Tibial nerve (tissue), 4 donors: Measurements from ENCODE around the gene CBARP. TPM values are rescaled to one million over a fixed set of nuclear protein-coding genes. Genes with fewer than 3 reads are reported as not detected.

Source experiments
- DNase-seq, 2 donors: peaks; one replicate each; pipeline ENCODE4 v3.0.0-alpha.2; 2019; ENCODE audit warnings: low spot score in 2 of 2
- H3K27ac ChIP-seq, 4 donors: fragments of 200-600 bp; sonication (generic) in 3 of 4; one replicate each; pipeline ENCODE4 v1.5.1; 2017 to 2019; ENCODE audit warnings: mild to moderate bottlenecking in 1 of 4
- H3K27me3 ChIP-seq, 2 donors: fragments of 200-600 bp; sonication (generic) in 1 of 2; one replicate each; pipeline versions ENCODE4 v1.5.1 to v1.6.0; 2017 to 2019
- H3K36me3 ChIP-seq, 3 donors: fragments of 200-600 bp; sonication (generic); one replicate each; pipeline ENCODE4 v1.5.1; 2018 to 2019
- H3K4me1 ChIP-seq, 4 donors: fragments of 200-600 bp; sonication (generic) in 3 of 4; one replicate each; pipeline ENCODE4 v1.5.1; 2017 to 2019
- H3K4me3 ChIP-seq, 4 donors: fragments of 200-600 bp; sonication (generic) in 3 of 4; one replicate each; pipeline ENCODE4 v1.5.1; 2017 to 2019; ENCODE audit warnings: mild to moderate bottlenecking in 1 of 4, moderate library complexity in 1 of 4
- H3K9me3 ChIP-seq, 4 donors: fragments of 200-600 bp; sonication (generic) in 3 of 4; one replicate each; pipeline ENCODE4 v1.5.1; 2017 to 2019
- EP300 ChIP-seq, 2 donors: sonication (generic); formaldehyde crosslinking; IDR thresholded peaks; one replicate each; pipeline ENCODE4 v1.6.1; 2017; ENCODE audit warnings: antibody characterized with exemption in 2 of 2, mild to moderate bottlenecking in 1 of 2
- POLR2A ChIP-seq, 2 donors: fragments of 450-650 bp; IDR thresholded peaks; one replicate each; pipeline ENCODE4 v1.6.1; 2017; ENCODE audit warnings: antibody characterized with exemption in 2 of 2, mild to moderate bottlenecking in 2 of 2, moderate library complexity in 2 of 2
- WGBS, 2 donors: methylation state at CpG; one replicate each; pipeline ENCODE4 v1.1.5; 2018; 5-methylcytosine and 5-hydroxymethylcytosine counted together
- total RNA-seq, 4 donors: library from RNA; depleted of rRNA; stranded (reverse); fragments of >200 nt; gene quantifications; one replicate each; pipeline ENCODE4 v1.1.0, GENCODE V29; 2016
- TF ChIP-seq, protein P1 (sequence below), 5 experiments: fragments of 200-600 bp in 3 of 5; fragments of 450-650 bp in 2 of 5; sonication (generic) in 3 of 5; IDR thresholded peaks; one replicate each; pipeline ENCODE4 v1.5.1; 2016 to 2019; ENCODE audit warnings: antibody characterized with exemption in 5 of 5, mild to moderate bottlenecking in 3 of 5, moderate library complexity in 2 of 5

The CBARP gene
- total RNA-seq, 4 donors from 2014 or later: 0.22 to 3.9 (median 1.4) TPM

DNA sequence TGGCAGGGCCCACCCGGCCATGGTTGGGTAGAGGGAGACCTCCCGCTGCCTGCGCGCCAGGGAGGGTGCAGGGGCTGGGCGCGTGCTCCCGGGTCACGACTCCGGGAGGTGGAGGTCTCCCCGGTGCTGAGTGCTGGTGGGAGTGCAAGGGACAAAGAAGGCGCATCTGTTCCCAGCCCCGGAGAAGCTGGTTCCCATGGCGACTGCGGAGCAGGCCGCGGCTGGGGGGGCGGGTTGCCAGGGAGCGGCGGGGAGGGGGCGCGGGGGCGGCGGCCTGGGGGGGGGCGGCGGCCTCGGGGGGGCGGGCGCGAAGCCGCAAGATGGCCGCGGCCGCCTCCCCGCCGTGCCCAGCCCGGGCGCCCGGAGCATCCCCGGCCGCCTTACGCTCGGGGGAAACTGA, 1.2 kb downstream of the CBARP start:
- 10 to 20% methylated on average over 2 to 27 of the region's 42 CpGs for WGBS, 2 donors

DNA sequence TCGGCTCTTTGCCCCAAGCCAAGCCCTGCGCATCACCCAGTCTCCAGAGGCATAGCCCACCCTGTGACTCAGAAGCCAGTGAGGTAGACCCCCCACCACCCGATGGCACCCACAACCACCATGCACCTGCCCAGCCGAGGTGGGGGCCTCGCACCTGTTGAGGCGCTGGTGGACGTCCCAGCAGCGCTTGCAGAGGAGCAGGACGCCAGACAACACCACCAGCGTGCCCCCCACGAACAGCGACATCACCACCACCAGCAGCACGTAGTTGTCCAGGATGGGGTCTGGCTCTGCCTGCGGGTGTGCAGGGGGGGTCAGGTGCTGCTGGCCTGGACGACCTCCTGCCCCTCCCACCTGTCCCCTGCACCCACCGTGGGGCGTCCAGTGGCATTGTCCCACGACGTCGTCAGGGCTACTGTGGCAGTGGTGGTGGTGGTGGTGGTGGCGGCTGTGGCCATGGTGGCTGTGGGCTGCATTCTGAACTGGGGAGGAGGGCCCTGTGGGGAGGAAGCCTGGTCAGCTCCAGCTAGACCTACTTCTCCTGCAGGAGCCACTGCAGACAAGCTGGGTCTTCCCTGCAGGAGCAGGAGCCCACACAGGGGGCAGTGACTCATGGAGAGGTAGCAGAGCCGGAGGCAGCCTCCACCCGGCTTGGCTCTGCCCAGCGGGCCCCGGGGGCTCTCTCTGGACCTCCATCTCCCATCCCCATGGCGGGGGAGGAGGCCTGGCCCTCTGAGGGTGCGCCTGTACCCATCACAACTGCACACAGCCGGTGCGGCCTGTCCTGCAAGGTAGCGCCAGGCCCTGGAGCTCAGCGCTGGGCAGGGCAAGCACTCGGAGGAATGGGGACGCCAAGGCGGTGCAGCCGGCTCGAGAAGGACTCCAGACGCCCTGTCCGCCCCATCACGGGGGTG, 1.9 kb downstream of the CBARP start:
- Histone ChIP-seq H3K27me3 (no peaks in the 10 kb centered on the region), H3K4me1 (peaks cover 3 to 66% (median 30%) of the 10 kb centered on the region in 4 donors), H3K9me3 (no peaks in the 10 kb centered on the region), H3K27ac (peak overlapping the region in 1 of 4 donors; percentile 93), H3K36me3 (peaks cover 0 to 13% (median 0%) of the 10 kb centered on the region in 3 donors), H3K4me3 (no peak overlapping the region)
- TF ChIP-seq EP300 (IDR thresholded peaks at IDR 0.05) (no peak), POLR2A (IDR thresholded peaks at IDR 0.05) (no peak)
- TF ChIP-seq, protein P1, sequence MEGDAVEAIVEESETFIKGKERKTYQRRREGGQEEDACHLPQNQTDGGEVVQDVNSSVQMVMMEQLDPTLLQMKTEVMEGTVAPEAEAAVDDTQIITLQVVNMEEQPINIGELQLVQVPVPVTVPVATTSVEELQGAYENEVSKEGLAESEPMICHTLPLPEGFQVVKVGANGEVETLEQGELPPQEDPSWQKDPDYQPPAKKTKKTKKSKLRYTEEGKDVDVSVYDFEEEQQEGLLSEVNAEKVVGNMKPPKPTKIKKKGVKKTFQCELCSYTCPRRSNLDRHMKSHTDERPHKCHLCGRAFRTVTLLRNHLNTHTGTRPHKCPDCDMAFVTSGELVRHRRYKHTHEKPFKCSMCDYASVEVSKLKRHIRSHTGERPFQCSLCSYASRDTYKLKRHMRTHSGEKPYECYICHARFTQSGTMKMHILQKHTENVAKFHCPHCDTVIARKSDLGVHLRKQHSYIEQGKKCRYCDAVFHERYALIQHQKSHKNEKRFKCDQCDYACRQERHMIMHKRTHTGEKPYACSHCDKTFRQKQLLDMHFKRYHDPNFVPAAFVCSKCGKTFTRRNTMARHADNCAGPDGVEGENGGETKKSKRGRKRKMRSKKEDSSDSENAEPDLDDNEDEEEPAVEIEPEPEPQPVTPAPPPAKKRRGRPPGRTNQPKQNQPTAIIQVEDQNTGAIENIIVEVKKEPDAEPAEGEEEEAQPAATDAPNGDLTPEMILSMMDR (IDR thresholded peaks at IDR 0.05): no peak
- DNase-seq: no peak
- 73 to 74% methylated on average over 22 to 37 of the region's 39 CpGs for WGBS, 2 donors

More for the DNA sequence above, 1.2 kb downstream of the CBARP start:
- no peak for DNase-seq
- peak overlapping the region; percentile 40 to 67 (median 54) for H3K4me3 ChIP-seq
- no peak for TF ChIP-seq POLR2A (IDR thresholded peaks at IDR 0.05)
- TF ChIP-seq EP300 (IDR thresholded peaks at IDR 0.05): no peak
- TF ChIP-seq, protein P1 (IDR thresholded peaks at IDR 0.05): no peak
- H3K4me1 ChIP-seq: peaks cover 5 to 72% (median 36%) of the 10 kb centered on the region in 4 donors
- no peaks in the 10 kb centered on the region for H3K27me3 ChIP-seq
- no peaks in the 10 kb centered on the region for H3K9me3 ChIP-seq
- peak overlapping the region; percentile 56 to 93 (median 74) for H3K27ac ChIP-seq
- H3K36me3 ChIP-seq: peaks cover 0 to 13% (median 0%) of the 10 kb centered on the region in 3 donors

DNA sequence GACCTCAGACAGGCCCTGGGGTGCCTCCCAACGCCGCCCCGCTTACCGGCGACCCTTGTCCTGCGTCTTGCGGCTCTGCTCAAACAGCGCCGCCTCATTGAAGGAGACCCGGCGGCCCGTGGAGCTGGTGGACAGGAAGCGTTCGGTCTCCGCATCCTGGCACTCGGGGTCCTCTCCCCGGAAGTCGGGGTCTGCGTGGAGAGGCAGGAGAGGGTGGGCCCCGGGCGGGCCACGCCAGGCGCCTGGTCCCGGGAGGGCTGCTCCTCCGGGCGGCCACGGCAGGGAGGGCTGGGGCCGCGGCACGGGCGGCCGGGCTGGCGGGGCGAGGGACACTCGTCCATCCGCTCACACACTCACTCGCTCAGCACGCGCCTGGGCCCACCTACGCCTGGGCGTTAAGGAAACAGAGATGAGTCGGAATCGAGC, 2.8 kb downstream of the CBARP start:
- H3K4me3 ChIP-seq: no peak overlapping the region
- peaks cover 0 to 13% (median 0%) of the 10 kb centered on the region in 3 donors for H3K36me3 ChIP-seq
- TF ChIP-seq POLR2A (IDR thresholded peaks at IDR 0.05): no peak
- TF ChIP-seq EP300 (IDR thresholded peaks at IDR 0.05): no peak
- TF ChIP-seq, protein P1 (IDR thresholded peaks at IDR 0.05): no peak
- no peaks in the 10 kb centered on the region for H3K9me3 ChIP-seq
- H3K27me3 ChIP-seq: no peaks in the 10 kb centered on the region
- peaks cover 0 to 57% (median 24%) of the 10 kb centered on the region in 4 donors for H3K4me1 ChIP-seq
- 92 to 93% methylated on average over 38 to 42 of the region's 43 CpGs for WGBS, 2 donors
- no peak overlapping the region for H3K27ac ChIP-seq
- DNase-seq: no peak

DNA sequence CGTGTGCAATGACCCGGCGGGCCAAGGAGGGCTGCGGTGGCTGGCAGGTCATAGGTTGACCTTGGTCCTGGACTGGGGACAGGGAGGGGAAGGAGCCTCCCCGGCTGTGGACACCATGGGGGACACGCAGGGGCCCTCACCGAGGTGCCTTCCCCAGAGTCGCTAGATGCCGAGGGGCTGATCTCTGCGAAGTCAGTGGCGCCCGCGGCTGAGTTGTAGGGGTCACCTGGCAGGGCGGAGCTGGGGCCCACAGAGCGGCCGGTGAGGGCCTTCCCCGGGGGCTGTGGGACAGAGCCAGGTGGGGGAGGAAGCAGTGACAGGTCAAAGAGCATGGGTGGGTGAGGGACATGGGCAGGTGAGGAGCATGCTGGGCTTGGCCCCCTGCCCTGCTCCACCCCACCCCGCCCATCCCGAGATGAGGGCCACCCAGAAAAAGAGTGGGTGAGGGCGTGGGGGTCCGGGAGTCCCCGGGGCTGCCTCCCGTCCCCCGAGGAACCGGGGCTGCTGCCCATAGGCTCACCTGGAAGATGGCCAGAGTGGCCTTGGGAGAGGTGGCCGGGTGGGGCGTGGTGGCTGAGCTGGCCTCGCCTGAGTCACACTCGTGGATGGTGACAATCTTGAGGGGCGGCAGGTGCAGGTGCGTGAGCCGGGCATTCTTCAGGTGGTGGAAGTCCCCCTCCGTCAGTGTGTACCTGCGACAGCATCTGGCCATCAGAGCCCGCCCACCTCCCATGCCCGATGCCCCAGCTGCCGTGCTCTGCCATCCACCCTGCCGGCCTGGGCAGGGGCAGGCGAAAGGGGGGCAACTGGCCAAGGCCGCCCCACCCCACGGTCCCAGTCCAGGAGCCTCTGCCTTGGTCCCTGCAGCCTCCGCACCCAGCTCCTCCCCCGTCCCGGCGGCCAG, 3.5 kb downstream of the CBARP start:
- TF ChIP-seq EP300 (IDR thresholded peaks at IDR 0.05): no peak
- no peak for TF ChIP-seq POLR2A (IDR thresholded peaks at IDR 0.05)
- TF ChIP-seq, protein P1 (IDR thresholded peaks at IDR 0.05): no peak
- peaks cover 0 to 13% (median 0%) of the 10 kb centered on the region in 3 donors for H3K36me3 ChIP-seq
- H3K27me3 ChIP-seq: no peaks in the 10 kb centered on the region

More for the DNA sequence above, 3.5 kb downstream of the CBARP start:
- Histone ChIP-seq H3K4me1 (peaks cover 0 to 51% (median 22%) of the 10 kb centered on the region in 4 donors), H3K4me3 (no peak overlapping the region), H3K9me3 (no peaks in the 10 kb centered on the region), H3K27ac (no peak overlapping the region)
- no peak for DNase-seq
- WGBS, 2 donors: 88 to 93% methylated on average over 30 to 34 of the region's 45 CpGs
